Pons (tissue), 1 donor: ENCODE data around the gene C1orf122.

Source experiments
- DNase-seq: peaks from one replicate; pipeline ENCODE4 v3.0.0-alpha.2; 2016; ENCODE audit warnings: low spot score

The C1orf122 gene

DNA sequence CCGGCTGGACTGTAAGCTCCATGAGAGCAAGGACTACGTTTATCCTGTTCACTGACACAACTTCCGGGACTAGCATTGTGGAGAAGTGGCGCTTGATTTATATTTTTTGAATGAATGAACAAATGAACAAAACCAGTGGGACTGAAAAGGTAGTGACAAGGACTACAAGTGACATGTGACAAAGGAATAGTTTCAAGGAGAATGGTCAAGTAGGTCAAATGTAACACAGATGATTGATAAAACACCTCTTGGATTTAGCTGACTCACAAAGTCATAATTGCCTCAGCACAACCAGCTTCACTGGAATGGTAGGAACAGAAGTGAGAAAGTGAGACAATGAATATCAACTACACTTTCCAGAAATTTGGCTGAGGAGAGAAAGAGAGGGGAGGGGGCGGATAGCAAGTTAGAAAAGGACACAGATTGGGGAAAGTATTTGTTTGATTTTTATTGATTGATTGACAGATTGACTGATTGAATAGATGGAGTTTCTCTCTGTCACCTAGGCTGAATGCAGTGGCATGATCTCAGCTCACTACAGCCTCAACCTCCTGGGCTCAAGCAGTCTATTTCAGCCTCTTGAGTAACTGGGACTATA, 37.6 kb downstream of the C1orf122 start:
- no peak for DNase-seq

DNA sequence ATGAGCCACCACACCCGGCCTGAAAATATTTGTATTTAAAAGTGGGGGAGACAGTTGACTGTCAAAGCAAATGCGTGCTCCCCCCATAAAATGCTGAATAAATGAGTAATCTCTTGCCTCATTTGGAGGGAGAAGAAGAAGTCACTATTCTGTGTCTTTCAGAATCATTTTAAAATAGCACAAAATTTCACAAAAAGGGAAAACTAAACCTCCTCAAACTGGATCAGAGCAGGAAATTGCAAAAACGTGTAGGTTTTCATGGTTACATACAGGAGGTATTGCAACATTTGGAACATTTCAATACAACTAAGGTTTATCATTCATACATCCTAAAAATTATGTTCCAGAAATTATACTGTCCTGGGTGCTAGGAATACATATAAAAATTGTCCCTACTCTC, 38.2 kb downstream of the C1orf122 start:
- no peak for DNase-seq

- DNase-seq, result no peak
Measured at GRCh38 chr1:37846647-37847339, 39.2 kb downstream of the C1orf122 start.

DNA sequence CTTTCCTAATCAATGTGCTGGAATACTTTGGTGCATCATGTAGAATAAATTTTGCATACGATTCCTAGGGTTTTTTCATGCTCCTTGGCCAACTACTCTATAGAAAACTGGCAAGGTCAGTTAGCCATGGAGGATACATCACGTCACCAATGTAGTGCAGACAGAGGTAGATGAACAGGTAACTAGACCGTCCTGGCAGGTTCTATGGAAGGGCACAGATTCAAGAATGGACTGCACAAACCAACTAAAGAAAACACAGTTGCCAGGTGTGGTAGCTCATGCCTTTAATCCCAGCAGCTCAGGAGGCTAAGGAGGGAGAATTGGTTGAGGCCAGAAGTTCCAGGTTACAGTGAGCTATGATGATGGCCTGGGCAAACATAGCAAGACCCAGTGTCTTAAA, 41.9 kb downstream of the C1orf122 start:
- no peak for DNase-seq

DNA sequence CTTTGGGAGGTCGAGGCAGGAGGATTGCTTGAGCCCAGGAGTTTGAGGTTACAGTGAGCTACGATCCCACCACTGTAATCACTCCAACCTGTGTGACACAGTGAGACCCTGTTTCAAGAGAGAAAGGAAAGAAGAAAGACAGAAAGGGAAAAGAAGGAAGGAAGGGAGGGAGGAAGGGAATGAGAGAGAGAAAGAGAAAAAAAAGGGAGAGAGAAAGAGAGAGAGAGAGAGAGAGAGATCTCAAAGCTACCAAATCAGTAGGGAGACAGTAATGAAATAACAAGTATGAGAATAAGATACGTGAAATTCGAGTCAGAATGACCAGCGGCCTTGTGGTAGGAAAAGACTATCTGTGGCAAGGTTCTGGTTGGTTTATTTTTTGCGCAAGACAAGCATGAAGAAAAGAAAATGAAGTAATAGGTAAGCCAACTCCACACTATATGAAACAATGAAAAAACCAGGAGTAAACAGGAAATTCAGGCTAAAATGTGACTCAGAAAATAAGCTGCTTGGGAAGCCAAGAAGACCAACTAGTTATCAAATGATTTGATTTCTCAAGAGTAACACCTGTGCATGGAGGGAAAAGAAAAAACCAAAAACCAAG, 42.9 kb downstream of the C1orf122 start:
- DNase-seq, result no peak

- DNase-seq, result no peak
Measured at GRCh38 chr1:37851262-37851661, 43.7 kb downstream of the C1orf122 start.

DNA sequence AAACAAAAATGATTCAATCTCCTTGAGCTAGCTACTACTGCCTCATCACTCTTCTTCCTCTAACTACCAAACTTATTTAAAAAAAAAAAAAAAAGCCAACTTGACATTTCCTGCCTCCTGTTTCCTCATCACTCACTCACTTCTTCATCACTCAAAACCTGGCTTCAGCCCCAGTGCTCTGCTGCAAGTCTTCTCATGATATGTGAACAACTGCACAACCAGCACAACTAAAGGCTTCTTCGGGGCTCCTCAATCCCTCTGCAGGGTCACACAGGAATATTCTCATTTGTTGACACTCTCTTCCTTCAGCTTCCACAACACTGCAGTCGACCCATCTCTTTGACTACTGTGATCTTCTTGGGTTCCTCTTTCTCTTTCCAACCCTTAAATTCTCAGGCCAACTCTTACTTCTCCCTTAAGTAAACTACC, 44.2 kb downstream of the C1orf122 start:
- DNase-seq, result peak; percentile 28

DNA sequence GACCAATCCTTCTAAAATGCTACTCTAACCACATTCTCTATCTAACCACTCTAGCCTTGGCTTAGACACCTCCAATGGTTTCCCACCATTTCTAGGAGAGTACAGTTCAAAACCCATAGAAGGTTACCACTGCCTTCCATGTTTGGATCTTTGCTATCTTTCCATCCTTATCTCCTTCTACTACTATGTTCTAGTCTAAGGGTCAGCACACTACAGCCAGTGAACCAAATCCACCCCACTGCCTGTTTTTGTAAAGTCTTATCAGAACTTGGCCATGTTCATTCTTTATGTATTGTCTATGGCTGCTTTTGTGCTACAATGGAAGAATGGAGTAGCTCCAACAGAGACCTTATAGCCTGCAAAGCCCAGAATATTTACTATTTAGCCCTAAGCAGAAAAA, 45.6 kb downstream of the C1orf122 start:
- no peak for DNase-seq

DNA sequence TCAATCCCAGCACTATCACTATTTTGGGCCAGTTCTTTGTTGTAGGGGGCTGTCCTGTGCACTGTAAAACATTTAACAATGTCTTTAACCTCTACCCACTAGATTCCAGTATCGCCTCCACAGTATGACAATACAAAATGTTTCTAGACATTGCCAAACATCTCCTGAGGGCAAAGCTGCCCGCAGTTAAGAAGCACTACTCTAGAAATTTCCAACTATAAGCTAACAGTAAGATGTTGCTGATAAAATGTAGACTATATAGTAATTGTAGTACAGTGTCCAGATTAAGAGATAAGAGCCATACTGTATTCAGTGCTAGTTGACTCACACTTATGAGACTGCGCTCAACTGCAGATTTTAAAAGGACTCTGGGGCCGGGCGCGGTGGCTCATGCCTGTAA, 46.8 kb downstream of the C1orf122 start:
- no peak for DNase-seq
